Skeletal muscle tissue (tissue), 4 donors: Measurements from ENCODE around the gene SLC23A3. TPM values are rescaled to one million over a fixed set of nuclear protein-coding genes. Genes with fewer than 3 reads are reported as not detected.

Source experiments
- H3K27ac ChIP-seq: one replicate; pipeline ENCODE4 v1.7.0; 2013; ENCODE audit warnings: mild to moderate bottlenecking, low read depth, low read length, inconsistent platforms
- H3K27me3 ChIP-seq, 3 donors: one replicate each; pipeline ENCODE4 v1.7.0; 2013; ENCODE audit warnings: low read length in 3 of 3; ENCODE audit not compliant: control insufficient read depth in 3 of 3, insufficient read depth in 3 of 3
- H3K36me3 ChIP-seq, 3 donors: one replicate each; pipeline ENCODE4 v1.7.0; 2013; ENCODE audit warnings: low read length in 3 of 3; ENCODE audit not compliant: control insufficient read depth in 3 of 3, insufficient read depth in 3 of 3
- H3K4me1 ChIP-seq, 3 donors: one replicate each; pipeline ENCODE4 v1.7.0; 2013; ENCODE audit warnings: low read length in 3 of 3, mild to moderate bottlenecking in 3 of 3; ENCODE audit not compliant: control insufficient read depth in 3 of 3, insufficient read depth in 3 of 3
- H3K4me3 ChIP-seq, 3 donors: one replicate each; pipeline ENCODE4 v1.7.0; 2013; ENCODE audit warnings: low read length in 3 of 3
- H3K9ac ChIP-seq, 3 donors: one replicate each; pipeline ENCODE4 v1.7.0; 2013; ENCODE audit warnings: low read length in 3 of 3, mild to moderate bottlenecking in 3 of 3, moderate library complexity in 2 of 3, low read depth in 1 of 3
- H3K9me3 ChIP-seq, 3 donors: one replicate each; pipeline ENCODE4 v1.7.0; 2013; ENCODE audit warnings: low read length in 3 of 3; ENCODE audit not compliant: control insufficient read depth in 3 of 3
- total RNA-seq: library from RNA; depleted of rRNA; stranded (reverse); fragments of >200 nt; gene quantifications from one replicate; pipeline ENCODE4 v1.2.3, GENCODE V29; 2014
- donor health status: Osteomylitis.

SLC23A3 gene
- total RNA-seq, 1 donor from 2014 or later, result 0.52 TPM

DNA sequence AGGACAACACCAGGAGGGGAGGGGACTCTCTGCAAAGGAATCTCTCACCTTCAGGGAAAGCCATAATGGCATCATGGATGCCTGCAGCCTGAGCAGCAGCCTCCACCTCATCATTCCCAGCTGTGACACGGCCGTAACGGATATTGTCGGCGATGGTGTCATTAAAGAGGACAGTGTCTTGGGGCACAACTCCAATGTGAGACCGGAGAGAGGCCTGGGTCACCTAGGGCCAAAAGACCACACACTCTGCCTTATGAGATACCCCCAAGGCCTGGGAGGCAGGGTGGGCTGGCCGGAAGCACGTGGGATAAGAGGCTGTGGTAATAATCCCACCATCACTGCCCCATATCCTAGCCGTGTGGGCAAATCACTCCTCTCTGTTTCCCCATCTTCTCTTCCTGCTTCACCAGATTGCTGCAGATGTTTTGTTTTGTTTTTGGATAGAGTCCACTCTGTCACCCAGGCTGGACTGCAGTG is 41.1 kb upstream of the SLC23A3 start:
- Histone ChIP-seq H3K4me3 (no peak overlapping the region), H3K9me3 (no peaks in the 10 kb centered on the region), H3K4me1 (peaks cover 16 to 21% (median 17%) of the 10 kb centered on the region in 3 donors), H3K27me3 (no peaks in the 10 kb centered on the region), H3K36me3 (peaks cover 62 to 74% (median 72%) of the 10 kb centered on the region in 3 donors), H3K9ac (no peak overlapping the region), H3K27ac (no peak overlapping the region)

DNA sequence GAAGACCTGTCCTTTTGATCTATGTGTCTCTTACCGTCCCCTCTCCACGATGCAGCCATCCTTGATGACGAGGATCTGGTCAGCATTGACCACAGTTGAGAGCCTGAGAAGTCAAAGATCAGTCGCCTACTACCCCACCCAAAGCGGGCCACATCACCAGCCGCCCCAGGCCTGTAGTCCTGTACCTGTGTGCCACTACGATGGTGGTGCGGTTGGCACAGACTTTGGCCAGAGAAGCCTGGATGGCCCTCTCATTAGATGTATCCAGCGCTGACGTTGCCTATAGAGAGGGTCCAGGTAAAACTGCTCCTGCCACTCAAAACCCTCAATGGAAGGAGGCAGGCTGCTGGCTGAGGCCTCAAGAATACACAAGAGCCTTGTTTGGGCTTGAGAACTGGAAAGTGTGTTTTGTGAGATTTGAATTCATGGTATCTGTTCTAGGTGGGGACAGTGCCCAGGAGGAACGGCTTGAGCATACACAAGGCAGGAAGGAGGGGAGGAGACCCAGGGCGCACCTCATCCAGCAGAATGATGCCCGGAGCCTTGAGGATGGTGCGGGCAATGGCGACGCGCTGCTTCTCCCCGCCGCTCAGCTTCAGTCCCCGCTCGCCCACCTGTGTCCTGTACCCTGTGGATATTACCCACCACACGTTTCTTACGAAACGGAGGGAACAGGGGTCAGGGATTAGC is 40.5 kb upstream of the SLC23A3 start:
- no peaks in the 10 kb centered on the region for H3K27me3 ChIP-seq
- H3K27ac ChIP-seq, result no peak overlapping the region
- H3K4me3 ChIP-seq, result no peak overlapping the region
- no peak overlapping the region for H3K9ac ChIP-seq
- H3K9me3 ChIP-seq, result no peaks in the 10 kb centered on the region
- H3K4me1 ChIP-seq, result peaks cover 17 to 20% (median 18%) of the 10 kb centered on the region in 3 donors
- H3K36me3 ChIP-seq, result peaks cover 58 to 68% (median 66%) of the 10 kb centered on the region in 3 donors

DNA sequence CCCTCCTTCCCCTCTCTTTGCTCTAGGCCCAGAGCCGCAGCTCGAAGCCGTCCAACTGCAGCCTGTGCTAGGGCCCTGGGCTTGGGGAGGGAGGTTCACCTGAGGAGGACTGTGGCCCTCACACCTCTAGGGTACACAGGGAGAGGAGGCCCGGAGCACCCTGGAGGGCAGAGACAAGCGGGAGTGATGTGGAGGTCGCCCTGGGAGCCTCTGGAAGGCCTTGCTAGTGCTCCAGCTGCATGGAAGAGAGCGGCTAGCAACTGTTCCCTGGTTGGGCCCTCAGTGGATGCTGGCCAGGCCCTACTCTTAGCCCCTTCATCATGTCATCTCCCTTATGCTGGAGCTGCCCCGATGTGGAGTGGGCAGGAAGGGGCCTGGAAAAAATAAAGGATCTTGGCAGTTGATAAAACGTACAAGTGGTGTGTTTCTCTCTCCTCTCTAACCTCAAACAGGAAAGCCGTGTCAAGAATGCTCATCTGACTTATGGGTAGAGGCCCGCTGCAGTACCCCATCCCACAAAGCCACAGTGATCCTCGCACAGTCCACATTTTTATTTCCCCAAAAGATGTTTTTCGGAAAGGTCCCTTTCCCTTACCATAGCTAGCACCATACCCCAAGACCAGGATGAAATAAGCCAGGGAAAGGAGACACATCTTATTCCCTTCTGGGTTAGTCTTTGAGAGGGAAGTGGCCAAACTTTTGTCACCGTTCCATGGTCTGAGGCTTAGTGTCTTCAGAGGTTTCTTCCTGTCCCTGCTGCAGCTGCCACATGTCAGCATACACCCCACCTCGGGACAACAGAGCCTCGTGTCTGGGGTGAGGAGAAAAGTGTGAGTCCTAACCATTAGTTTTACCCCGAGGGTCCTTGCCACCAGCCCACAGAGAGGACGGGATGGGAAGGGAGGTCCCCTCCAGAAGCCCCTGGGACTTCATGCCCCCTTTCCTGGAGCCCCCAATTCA is 39.7 kb upstream of the SLC23A3 start:
- H3K4me3 ChIP-seq, result no peak overlapping the region
- no peak overlapping the region for H3K27ac ChIP-seq
- H3K9ac ChIP-seq, result no peak overlapping the region
- H3K9me3 ChIP-seq, result no peaks in the 10 kb centered on the region
- H3K36me3 ChIP-seq, result peaks cover 53 to 60% (median 58%) of the 10 kb centered on the region in 3 donors
- H3K27me3 ChIP-seq, result no peaks in the 10 kb centered on the region
- H3K4me1 ChIP-seq, result peaks cover 17 to 20% (median 18%) of the 10 kb centered on the region in 3 donors

DNA sequence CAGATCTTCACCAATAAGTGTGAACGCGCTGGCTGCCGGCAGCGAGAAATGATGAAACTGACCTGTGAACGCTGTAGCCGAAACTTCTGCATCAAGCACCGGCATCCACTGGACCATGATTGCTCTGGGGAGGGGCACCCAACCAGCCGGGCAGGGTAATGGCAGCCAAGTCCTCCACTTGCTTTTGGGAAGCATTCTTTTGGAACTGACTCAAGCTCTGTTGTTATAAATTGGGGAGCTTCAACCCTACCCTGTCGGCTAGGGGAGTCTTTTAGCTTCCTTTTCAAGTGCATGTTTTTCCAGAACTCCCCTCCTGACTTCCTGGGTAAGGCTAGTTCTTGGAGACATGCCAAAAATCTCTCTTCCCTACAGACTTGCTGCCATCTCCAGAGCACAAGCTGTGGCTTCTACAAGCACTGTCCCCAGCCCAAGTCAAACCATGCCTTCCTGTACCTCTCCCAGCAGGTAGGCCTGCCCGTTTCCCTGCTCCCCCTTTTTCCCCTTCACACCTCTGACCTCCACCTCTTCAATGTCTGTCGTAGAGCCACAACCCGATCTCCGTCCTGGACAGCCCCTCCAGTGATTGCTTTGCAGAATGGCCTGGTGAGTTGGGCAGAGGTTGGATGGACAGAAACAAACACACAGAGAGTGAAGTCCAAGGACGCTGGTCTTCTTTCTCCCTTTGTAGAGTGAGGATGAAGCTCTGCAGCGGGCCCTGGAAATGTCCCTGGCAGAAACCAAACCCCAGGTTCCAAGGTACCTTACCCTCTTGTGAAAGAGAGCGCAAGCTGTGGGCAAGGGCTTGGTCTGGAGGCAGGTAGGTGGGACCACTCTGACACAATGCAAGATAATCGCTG is 38.3 kb upstream of the SLC23A3 start:
- no peaks in the 10 kb centered on the region for H3K27me3 ChIP-seq
- H3K9ac ChIP-seq, result peak overlapping the region in 2 of 3 donors; percentile 8 to 71
- peak overlapping the region; percentile 78 for H3K27ac ChIP-seq
- H3K4me3 ChIP-seq, result peak overlapping the region in 1 of 3 donors; percentile 80
- peaks cover 17 to 20% (median 18%) of the 10 kb centered on the region in 3 donors for H3K4me1 ChIP-seq
- H3K36me3 ChIP-seq, result peaks cover 41 to 46% (median 44%) of the 10 kb centered on the region in 3 donors
- no peaks in the 10 kb centered on the region for H3K9me3 ChIP-seq

DNA sequence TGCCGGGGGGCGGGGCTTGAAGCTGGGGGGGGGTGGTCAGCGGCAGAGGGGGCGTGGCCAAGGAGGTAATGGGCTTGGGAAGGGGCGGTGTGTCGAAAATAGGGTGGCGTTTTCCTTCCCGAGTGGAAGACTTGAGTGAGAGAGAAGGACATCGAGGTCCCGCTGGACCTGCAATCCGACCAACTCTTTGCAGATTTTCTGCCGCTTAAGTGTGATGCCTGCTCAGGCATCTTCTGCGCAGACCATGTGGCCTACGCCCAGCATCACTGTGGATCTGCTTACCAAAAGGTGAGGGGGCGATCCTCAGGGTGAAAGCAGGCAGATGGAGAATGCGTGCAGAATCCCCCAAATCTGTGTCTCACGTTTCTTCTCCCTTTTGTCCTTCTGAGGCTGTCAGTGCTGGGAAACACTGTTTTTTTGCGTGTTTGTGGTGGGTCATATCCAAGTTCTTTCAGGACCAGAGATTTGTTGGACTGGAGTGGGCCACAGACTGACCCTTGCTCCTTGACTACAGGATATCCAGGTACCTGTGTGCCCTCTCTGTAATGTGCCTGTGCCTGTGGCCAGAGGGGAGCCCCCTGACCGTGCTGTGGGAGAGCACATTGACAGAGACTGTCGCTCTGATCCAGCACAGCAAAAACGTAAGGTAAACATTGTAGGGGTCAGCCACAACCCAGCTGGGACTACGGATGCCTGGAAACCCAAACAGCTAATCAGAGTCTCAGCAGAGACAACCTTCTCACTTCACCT is 37.5 kb upstream of the SLC23A3 start:
- H3K4me1 ChIP-seq, result peaks cover 17 to 20% (median 18%) of the 10 kb centered on the region in 3 donors
- peak overlapping the region; percentile 78 for H3K27ac ChIP-seq
- peak overlapping the region; percentile 74 to 94 (median 80) for H3K4me3 ChIP-seq
- H3K36me3 ChIP-seq, result peaks cover 36 to 38% (median 38%) of the 10 kb centered on the region in 3 donors
- no peaks in the 10 kb centered on the region for H3K9me3 ChIP-seq
- peak overlapping the region; percentile 13 to 71 (median 63) for H3K9ac ChIP-seq
- H3K27me3 ChIP-seq, result no peaks in the 10 kb centered on the region

DNA sequence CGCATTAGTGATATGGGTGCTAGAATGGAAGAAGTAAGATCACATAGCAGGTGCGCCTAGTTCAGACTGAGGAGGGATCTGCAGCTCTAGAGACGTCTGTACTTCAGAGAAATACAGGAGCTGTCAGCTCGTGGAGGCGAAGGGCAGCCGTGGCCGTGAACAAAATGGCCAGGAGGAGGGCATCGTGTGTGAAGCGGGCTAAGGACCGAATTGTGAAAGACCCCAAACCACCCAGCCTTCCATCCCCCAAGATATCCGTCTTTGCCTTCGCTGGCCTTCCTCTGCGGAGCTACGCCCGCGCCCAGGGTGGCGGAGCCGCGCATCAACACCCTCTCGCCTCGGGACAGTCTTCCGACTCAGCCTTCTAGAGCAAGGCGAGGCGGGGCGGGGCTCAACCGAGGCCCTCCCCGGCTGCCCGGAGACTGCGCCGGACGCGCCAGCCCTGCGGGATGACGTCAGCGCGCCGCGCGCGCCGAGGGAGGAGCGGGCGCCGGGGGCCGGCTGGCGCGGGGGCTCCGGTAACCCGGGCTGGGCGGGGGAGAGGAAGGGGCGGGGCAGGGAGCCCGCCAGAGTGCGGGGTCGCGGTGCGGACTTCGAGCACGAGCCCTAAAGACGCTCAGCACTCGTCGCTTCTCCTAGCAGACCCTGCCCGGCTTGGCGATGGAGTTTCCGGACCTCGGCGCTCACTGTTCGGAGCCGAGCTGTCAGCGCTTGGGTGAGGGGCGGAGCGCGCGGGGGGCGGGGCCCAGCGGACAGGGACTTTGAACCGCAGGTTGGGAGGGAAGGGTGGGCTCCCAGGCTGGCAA is 36.7 kb upstream of the SLC23A3 start, which contains the start of gene ZFAND2B:
Gene ZFAND2B (plus strand): TSS at position 455 of the 806 bp plus-strand sequence. CDS start 206 bp downstream, at position 661.
- Histone ChIP-seq H3K9ac (peak within 1 kb of the TSS; percentile 79 to 97 (median 94)), H3K4me1 (peaks cover 17 to 20% (median 18%) of the 10 kb centered on the region in 3 donors), H3K4me3 (peak within 1 kb of the TSS; percentile 80 to 94 (median 93)), H3K27ac (peak within 1 kb of the TSS; percentile 78), H3K27me3 (no peaks in the 10 kb centered on the region), H3K36me3 (peaks cover 32 to 36% (median 34%) of the 10 kb centered on the region in 3 donors), H3K9me3 (no peaks in the 10 kb centered on the region)

DNA sequence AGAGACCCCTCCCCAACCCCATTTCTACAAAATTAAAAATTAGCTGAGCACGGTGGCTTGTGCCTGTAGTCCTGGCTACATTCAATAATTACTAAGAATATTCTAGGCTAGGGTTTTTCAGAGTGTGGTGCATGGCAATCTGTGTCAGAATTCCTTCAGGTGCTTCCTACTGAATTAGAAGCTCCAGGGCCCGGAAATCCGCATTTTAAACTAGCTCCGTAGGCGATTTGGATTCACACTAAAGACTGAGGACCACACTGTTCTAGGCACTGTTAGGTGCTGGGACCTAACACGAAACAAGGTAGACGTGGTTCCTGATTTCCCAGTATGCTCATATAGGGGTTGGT is 36.1 kb upstream of the SLC23A3 start:
- Histone ChIP-seq H3K9ac (peak overlapping the region; percentile 79 to 97 (median 94)), H3K4me1 (peaks cover 17 to 20% (median 18%) of the 10 kb centered on the region in 3 donors), H3K27me3 (no peaks in the 10 kb centered on the region), H3K36me3 (peaks cover 29 to 32% (median 29%) of the 10 kb centered on the region in 3 donors), H3K9me3 (no peaks in the 10 kb centered on the region), H3K27ac (peak overlapping the region; percentile 78), H3K4me3 (peak overlapping the region; percentile 80 to 94 (median 93))

DNA sequence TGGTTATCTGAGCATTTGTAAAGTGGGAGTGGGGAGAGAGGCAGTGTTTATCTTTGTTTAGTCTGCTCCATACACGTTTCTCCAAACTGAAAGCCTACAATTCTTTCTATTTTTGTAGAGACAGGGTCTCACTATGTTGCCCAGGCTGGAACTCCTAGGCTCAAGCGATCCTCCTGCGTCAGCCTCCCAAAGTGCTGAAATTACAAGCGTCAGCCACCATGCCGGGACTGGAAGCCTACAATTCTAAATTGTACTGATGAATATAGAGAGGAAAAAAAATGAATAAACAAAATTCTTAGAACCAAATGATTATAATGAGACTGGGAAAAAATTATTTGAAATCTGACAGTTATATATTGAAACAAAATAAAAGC is 35.3 kb upstream of the SLC23A3 start:
- peaks cover 20 to 24% (median 21%) of the 10 kb centered on the region in 3 donors for H3K36me3 ChIP-seq
- H3K27me3 ChIP-seq, result no peaks in the 10 kb centered on the region
- H3K4me3 ChIP-seq, result no peak overlapping the region
- no peak overlapping the region for H3K9ac ChIP-seq
- no peak overlapping the region for H3K27ac ChIP-seq
- H3K9me3 ChIP-seq, result no peaks in the 10 kb centered on the region
- H3K4me1 ChIP-seq, result peaks cover 17 to 20% (median 18%) of the 10 kb centered on the region in 3 donors
